Neural crest cell (in vitro differentiated cells): Measurements from ENCODE around the gene DBNDD1. TPM values are rescaled to one million over a fixed set of nuclear protein-coding genes. Genes with fewer than 3 reads are reported as not detected.

Experiments
- DNase-seq: peaks from one replicate; pipeline ENCODE4 v3.0.0; 2021; ENCODE audit warnings: low read depth, mixed read lengths, low spot score
- H3K27ac Mint-ChIP-seq: one replicate; pipeline ENCODE4 v1.8.0; 2021; ENCODE audit warnings: mild to moderate bottlenecking, mixed read lengths; ENCODE audit not compliant: unreplicated experiment
- H3K27me3 Mint-ChIP-seq: 2 replicates; pipeline ENCODE4 v1.8.0; 2021; ENCODE audit warnings: low read depth, mild to moderate bottlenecking, mixed read lengths
- H3K36me3 Mint-ChIP-seq: 2 replicates; pipeline ENCODE4 v1.8.0; 2021; ENCODE audit warnings: low read depth, mild to moderate bottlenecking, mixed read lengths
- H3K4me1 Mint-ChIP-seq: 2 replicates; pipeline ENCODE4 v1.8.0; 2021; ENCODE audit warnings: mixed read lengths
- H3K4me3 Mint-ChIP-seq: one replicate; pipeline ENCODE4 v1.8.0; 2021; ENCODE audit warnings: mild to moderate bottlenecking, mixed read lengths
- H3K9me3 Mint-ChIP-seq: 2 replicates; pipeline ENCODE4 v1.8.0; 2021; ENCODE audit warnings: mixed read lengths
- total RNA-seq: library from RNA; stranded (reverse); gene quantifications from 2 replicates; pipeline ENCODE4 v1.2.1, GENCODE V29; 2021
- TF ChIP-seq, protein P1 (sequence below): fragments of 200-600 bp; sonication (generic); conservative IDR thresholded peaks from 2 replicates; pipeline ENCODE4 v1.5.0; 2021; ENCODE audit warnings: antibody characterized with exemption, mild to moderate bottlenecking

Gene DBNDD1
- total RNA-seq, 1 donor from 2014 or later = 4.9 TPM

DNA sequence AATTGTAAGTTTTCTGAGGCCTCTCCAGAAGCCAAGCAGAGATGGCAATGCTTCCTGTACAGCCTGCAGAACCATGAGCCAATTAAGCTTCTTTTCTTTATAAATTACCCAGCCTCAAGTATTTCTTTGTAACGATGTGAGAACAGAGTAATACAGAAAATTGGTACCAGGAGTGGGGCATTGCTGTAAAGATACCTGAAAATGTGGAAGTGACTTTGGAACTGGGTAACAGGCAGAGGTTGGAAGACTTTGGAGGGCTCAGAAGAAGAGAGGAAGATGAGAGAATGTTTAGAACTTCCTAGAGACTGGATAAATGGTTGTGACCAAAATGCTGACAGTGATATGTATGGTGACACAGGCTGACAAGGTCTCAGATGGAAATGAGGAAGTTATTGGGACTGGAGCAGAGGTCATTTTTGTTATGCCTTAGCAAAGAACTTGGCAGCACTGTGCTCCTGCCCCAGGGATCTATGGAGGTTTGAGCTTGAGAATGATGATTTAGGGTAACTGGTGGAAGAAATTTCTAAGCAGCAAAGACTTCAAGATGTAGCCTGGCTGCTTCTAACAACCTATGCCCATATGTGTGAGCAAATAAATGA is 34.7 kb upstream of the DBNDD1 start:
- no peak for DNase-seq
- H3K27me3 Mint-ChIP-seq = peaks cover 8% of the 10 kb centered on the region
- no peaks in the 10 kb centered on the region for H3K4me1 Mint-ChIP-seq
- H3K9me3 Mint-ChIP-seq = peaks cover 19% of the 10 kb centered on the region
- TF ChIP-seq, protein P1, sequence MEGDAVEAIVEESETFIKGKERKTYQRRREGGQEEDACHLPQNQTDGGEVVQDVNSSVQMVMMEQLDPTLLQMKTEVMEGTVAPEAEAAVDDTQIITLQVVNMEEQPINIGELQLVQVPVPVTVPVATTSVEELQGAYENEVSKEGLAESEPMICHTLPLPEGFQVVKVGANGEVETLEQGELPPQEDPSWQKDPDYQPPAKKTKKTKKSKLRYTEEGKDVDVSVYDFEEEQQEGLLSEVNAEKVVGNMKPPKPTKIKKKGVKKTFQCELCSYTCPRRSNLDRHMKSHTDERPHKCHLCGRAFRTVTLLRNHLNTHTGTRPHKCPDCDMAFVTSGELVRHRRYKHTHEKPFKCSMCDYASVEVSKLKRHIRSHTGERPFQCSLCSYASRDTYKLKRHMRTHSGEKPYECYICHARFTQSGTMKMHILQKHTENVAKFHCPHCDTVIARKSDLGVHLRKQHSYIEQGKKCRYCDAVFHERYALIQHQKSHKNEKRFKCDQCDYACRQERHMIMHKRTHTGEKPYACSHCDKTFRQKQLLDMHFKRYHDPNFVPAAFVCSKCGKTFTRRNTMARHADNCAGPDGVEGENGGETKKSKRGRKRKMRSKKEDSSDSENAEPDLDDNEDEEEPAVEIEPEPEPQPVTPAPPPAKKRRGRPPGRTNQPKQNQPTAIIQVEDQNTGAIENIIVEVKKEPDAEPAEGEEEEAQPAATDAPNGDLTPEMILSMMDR = no peak
- H3K36me3 Mint-ChIP-seq = peaks cover 10% of the 10 kb centered on the region
- no peak overlapping the region for H3K4me3 Mint-ChIP-seq
- H3K27ac Mint-ChIP-seq = no peak overlapping the region

DNA sequence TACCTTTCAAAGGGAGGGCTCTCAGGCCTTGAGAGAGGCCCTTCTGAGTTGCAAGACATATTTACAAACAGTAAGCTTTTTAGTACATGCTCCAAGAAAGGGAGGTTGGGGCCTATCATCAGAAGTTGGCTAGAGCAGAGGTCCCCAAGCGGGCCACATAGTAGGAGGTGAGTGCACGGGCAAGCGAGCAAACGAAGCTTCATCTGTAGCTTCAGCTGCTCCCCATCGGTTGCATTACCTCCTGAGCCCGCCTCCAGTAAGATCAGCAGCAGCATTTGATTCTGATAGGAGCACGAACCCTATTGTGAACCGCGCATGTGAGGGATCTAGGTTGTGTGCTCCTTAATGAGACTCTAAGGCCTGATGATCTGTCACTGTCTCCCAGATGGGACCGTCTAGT is 31.7 kb upstream of the DBNDD1 start:
- H3K27ac Mint-ChIP-seq = no peak overlapping the region
- H3K4me1 Mint-ChIP-seq = peaks cover 11% of the 10 kb centered on the region
- H3K9me3 Mint-ChIP-seq = peaks cover 19% of the 10 kb centered on the region
- peaks cover 10% of the 10 kb centered on the region for H3K36me3 Mint-ChIP-seq
- DNase-seq = no peak
- TF ChIP-seq, protein P1 = no peak
- no peak overlapping the region for H3K4me3 Mint-ChIP-seq
- H3K27me3 Mint-ChIP-seq = peaks cover 14% of the 10 kb centered on the region

DNA sequence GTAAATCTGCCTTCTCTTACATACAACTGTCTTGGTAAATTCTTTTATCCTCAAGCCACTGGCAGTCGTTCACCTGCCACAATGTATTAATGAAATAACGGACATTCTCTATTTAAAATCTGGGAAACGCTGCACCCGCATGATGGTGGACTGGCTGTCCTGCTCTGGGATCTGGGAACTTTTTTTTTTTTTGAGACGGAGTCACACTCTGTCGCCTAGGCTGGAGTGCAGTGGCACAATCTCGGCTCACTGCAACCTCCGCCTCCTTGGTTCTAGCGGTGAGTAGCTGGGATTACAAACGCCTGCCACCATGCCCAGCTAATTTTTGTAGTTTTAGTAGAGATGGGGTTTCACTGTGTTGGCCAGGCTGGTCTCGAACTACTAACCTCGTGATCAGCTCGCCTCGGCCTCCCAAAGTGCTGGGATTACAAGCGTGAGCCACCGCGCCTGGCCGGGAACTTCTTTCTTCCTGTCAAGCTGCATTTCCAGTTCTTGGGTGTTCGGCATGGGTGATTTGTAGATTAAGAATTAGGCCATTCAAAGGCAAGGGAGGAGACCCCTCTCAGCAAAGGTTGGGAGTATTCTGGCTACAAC is 29.6 kb upstream of the DBNDD1 start:
- peaks cover 7% of the 10 kb centered on the region for H3K9me3 Mint-ChIP-seq
- peaks cover 11% of the 10 kb centered on the region for H3K4me1 Mint-ChIP-seq
- H3K36me3 Mint-ChIP-seq = peaks cover 4% of the 10 kb centered on the region
- no peak for DNase-seq
- peak overlapping the region; percentile 18 for H3K4me3 Mint-ChIP-seq
- peaks cover 14% of the 10 kb centered on the region for H3K27me3 Mint-ChIP-seq
- TF ChIP-seq, protein P1 = no peak
- no peak overlapping the region for H3K27ac Mint-ChIP-seq

DNA sequence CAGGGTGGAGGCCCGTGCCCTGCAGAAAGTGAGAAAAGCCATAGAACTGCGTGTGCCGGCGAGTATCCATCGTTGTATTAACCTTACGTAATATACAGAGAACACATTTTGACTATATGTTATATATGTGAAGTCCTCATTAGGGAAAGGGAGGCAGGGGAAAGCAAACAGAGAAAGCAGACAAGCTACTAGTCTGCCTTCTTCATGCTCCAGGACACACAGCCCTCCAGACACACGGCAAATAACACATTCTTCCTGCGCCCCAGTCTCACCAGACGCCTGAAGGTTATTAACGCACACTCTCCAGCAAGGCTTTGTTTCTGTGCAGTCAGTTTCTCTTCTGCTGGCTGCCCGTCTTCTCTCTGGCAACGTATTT is 29.1 kb upstream of the DBNDD1 start:
- Mint-ChIP-seq H3K36me3 (peaks cover 4% of the 10 kb centered on the region), H3K4me3 (peak overlapping the region; percentile 66), H3K4me1 (peaks cover 11% of the 10 kb centered on the region), H3K27ac (no peak overlapping the region), H3K9me3 (peaks cover 4% of the 10 kb centered on the region), H3K27me3 (peaks cover 14% of the 10 kb centered on the region)
- TF ChIP-seq, protein P1 = no peak
- DNase-seq = no peak

DNA sequence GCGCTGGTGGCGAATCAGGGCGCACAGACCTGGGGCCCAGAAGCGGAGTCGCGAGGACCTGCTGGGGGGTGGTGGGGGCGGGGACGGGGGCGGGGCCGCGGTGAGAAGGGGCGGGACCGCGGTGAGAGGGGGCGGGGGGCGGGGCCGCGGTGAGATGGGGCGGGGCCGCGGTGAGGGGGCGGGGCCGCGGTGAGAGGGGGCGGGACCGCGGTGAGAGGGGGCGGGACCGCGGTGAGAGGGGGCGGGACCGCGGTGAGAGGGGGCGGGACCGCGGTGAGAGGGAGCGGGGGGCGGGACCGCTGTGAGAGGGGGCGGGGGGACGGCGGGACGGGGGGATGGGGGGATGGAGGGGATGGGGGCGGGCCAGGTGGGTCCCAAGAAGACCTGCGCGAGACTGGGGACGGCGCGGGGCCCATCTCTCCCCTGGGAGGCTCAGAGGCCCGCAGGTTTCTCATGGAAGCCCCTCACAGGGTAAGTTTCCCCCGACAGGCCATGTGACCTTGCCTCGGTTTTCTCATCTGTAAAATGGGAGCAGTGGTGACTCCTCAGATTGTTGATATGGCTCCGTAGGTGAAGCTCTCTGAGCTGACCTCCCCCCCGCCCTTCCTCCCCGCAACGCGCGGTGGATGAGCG is 28.6 kb upstream of the DBNDD1 start:
- H3K27me3 Mint-ChIP-seq = peaks cover 11% of the 10 kb centered on the region
- peak overlapping the region; percentile 66 for H3K4me3 Mint-ChIP-seq
- H3K9me3 Mint-ChIP-seq = no peaks in the 10 kb centered on the region
- TF ChIP-seq, protein P1 = no peak
- no peak for DNase-seq
- H3K27ac Mint-ChIP-seq = no peak overlapping the region
- no peaks in the 10 kb centered on the region for H3K36me3 Mint-ChIP-seq
- H3K4me1 Mint-ChIP-seq = peaks cover 11% of the 10 kb centered on the region
